HUES64 (cell line): ENCODE data around the gene TUT1.

Experiments used
- H3K27ac ChIP-seq: 2 replicates; pipeline ENCODE4 v1.7.0; 2013; ENCODE audit warnings: low read depth, low read length, inconsistent platforms
- H3K27me3 ChIP-seq: 2 replicates; pipeline ENCODE4 v1.6.1; 2013; ENCODE audit warnings: mild to moderate bottlenecking, low read length; ENCODE audit not compliant: insufficient read depth
- H3K36me3 ChIP-seq: 2 replicates; pipeline ENCODE4 v1.6.1; 2013; ENCODE audit warnings: mild to moderate bottlenecking, low read length; ENCODE audit not compliant: insufficient read depth
- H3K4me1 ChIP-seq: 2 replicates; pipeline ENCODE4 v1.6.1; 2013; ENCODE audit warnings: mild to moderate bottlenecking, low read length, moderate library complexity; ENCODE audit not compliant: insufficient read depth
- H3K4me3 ChIP-seq: 2 replicates; pipeline ENCODE4 v1.5.1; 2013; ENCODE audit warnings: mild to moderate bottlenecking, low read length, moderate library complexity
- H3K9ac ChIP-seq: 2 replicates; pipeline ENCODE4 v1.6.1; 2013; ENCODE audit warnings: mild to moderate bottlenecking, low read depth, low read length
- H3K9me3 ChIP-seq: 2 replicates; pipeline ENCODE4 v1.6.1; 2013; ENCODE audit warnings: low read depth, low read length; ENCODE audit not compliant: insufficient read depth
- WGBS: fragments of 150-250, 120-280 bp; methylation state at CpG from one replicate; pipeline ENCODE4 v1.1.7; 2013; ENCODE audit warnings: missing lambda C conversion rate; 5-methylcytosine and 5-hydroxymethylcytosine counted together

TUT1 gene

DNA sequence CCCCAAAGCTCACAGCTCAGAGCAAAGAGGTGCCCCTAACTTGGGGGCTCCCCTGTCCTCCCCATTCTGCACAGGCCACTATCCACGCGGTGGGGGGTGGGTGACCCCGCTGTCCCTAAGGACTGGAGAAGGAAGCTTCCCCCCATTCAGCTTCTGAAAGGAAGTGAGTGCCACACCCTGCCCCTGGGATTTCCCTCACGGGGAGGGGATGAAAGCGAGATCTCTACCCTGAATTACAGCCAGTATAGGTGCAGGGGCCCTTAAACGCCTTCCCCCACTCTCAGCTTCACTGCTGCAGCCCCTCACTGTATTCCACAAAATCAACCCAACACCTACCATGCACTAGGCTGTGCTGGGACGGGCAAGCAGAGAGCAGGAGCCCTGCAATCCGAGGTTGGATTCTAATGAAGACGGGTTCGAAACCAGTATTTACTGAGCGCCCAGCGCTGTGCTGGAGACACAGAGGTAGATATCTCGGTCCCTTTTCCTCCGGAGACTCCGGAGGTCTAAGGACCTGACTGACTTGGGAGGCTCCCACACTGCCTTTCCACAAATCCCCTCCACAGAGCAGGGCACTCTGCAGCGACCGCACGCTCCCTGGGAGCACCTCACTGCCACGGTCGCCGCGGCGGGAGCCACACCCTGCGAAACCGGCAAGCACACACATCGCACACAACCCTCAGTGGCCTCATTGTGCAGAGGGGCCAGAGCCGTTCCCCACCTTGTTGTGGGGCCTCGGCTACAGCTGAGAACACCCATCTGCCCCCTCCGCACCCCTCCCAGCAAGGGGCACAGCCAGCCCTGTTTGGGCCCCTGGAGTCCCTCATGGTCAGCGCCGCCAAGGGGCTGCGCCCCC, 46.5 kb downstream of the TUT1 start:
- Histone ChIP-seq H3K9ac (peak overlapping the region; percentile 53), H3K9me3 (no peaks in the 10 kb centered on the region), H3K27me3 (peaks cover 68% of the 10 kb centered on the region), H3K36me3 (no peaks in the 10 kb centered on the region), H3K27ac (0 out of 2 replicates have a peak overlapping the region, but pooled peaks have one; percentile 20), H3K4me1 (peaks cover 12% of the 10 kb centered on the region), H3K4me3 (peak overlapping the region; percentile 77)
- 3% methylated on average over 32 of the region's 32 CpGs for WGBS

GRCh38 chr11:62543680-62544444, 47.5 kb downstream of the TUT1 start:
- peaks cover 65% of the 10 kb centered on the region for H3K27me3 ChIP-seq
- no peak overlapping the region for H3K27ac ChIP-seq
- H3K36me3 ChIP-seq = no peaks in the 10 kb centered on the region
- peaks cover 15% of the 10 kb centered on the region for H3K4me1 ChIP-seq
- WGBS = 48% methylated on average over 22 of the region's 22 CpGs
- no peak overlapping the region for H3K9ac ChIP-seq
- H3K9me3 ChIP-seq = no peaks in the 10 kb centered on the region
- peak overlapping the region; percentile 77 for H3K4me3 ChIP-seq

GRCh38 chr11:62542750-62543567, 48.4 kb downstream of the TUT1 start:
- WGBS = 14% methylated on average over 30 of the region's 30 CpGs
- Histone ChIP-seq H3K36me3 (no peaks in the 10 kb centered on the region), H3K27ac (no peak overlapping the region), H3K4me1 (peaks cover 17% of the 10 kb centered on the region), H3K9ac (0 out of 2 replicates have a peak overlapping the region, but pooled peaks have one; percentile 4), H3K9me3 (no peaks in the 10 kb centered on the region), H3K4me3 (peak overlapping the region; percentile 33), H3K27me3 (peaks cover 56% of the 10 kb centered on the region)

DNA sequence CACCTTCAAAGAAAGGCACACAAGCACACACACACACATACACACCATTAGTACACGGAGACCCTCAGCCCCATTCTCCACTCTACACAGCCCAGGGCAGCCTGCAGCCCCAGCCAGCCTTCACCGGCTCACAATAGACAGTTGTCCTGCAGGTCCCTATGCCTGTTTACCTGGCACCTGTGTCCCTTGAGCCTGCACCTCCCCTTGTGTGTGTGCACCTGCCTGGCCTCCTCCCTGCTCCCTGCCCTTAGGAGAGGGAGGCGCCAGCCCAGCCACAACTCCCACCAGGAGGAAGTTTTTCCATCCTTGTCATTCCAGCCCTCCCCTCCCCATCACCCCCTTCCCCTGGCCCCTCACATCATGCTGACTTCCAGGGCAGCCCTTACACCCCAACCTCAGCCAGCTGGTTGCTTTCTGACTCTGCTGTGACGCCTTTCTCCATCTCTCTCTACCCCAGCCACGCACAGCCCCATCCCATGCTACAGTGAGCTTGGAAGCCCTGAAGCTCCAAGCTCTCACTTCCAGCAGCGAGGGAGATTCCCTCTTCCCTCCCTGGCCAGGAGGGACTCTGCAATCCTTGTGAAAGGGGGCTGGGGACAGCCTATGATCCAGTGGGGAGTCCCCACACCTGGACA, 49.1 kb downstream of the TUT1 start:
- H3K4me1 ChIP-seq = peaks cover 14% of the 10 kb centered on the region
- 0 out of 2 replicates have a peak overlapping the region, but pooled peaks have one; percentile 4 for H3K9ac ChIP-seq
- no peaks in the 10 kb centered on the region for H3K9me3 ChIP-seq
- no peaks in the 10 kb centered on the region for H3K36me3 ChIP-seq
- 67% methylated on average over 6 of the region's 6 CpGs for WGBS
- peak overlapping the region; percentile 28 for H3K4me3 ChIP-seq
- H3K27ac ChIP-seq = 0 out of 2 replicates have a peak overlapping the region, but pooled peaks have one; percentile 10
- H3K27me3 ChIP-seq = peaks cover 49% of the 10 kb centered on the region

DNA sequence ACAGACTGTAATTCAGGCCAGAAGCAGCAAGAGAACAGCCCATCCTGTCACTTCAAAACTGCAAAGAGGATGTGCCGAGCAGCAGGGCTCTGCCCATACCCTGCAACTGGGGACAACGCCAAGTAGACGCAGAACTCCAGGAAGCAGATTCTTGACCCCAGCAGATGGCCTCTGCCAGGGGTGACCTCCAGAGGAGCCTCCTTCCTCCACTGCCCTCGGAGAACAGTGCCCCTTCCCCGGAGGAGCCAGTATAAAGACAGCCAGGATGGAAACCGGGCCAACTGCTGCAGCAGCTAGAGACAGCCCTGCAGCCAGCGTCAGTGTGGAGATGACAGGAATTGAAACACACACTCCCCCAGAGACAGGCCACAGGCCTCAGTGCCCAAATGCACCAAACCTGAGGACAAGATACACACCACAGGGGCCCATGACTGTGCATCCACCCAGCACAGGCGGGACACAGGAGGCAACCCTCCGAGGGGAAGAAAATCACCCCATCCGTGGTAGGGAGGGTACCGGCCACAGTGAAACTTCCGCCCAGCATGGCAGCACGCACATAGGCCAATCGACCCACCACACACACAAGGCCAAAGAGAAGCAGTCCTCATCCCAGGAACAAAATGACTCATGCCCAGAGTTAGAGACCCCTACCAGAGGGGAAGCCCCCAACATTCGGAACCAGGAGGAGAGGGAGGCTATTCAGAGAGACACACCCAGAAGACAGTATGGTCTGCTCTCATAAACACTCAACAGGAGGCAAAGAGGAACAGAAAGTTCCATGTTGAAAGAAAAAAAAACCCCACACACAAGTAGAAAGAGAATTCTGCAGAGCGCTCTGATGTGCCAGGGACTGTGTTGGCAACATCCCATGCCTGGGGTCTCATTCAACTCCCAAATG, 50.3 kb downstream of the TUT1 start:
- Histone ChIP-seq H3K27ac (no peak overlapping the region), H3K9ac (no peak overlapping the region), H3K9me3 (no peaks in the 10 kb centered on the region), H3K27me3 (peaks cover 37% of the 10 kb centered on the region), H3K4me3 (no peak overlapping the region), H3K4me1 (peaks cover 14% of the 10 kb centered on the region), H3K36me3 (no peaks in the 10 kb centered on the region)
- 89% methylated on average over 16 of the region's 16 CpGs for WGBS

GRCh38 chr11:62539238-62539925, 51.9 kb downstream of the TUT1 start:
- peaks cover 8% of the 10 kb centered on the region; the same call in 1 of the 2 replicates for H3K36me3 ChIP-seq
- WGBS = 82% methylated on average over 13 of the region's 13 CpGs

DNA sequence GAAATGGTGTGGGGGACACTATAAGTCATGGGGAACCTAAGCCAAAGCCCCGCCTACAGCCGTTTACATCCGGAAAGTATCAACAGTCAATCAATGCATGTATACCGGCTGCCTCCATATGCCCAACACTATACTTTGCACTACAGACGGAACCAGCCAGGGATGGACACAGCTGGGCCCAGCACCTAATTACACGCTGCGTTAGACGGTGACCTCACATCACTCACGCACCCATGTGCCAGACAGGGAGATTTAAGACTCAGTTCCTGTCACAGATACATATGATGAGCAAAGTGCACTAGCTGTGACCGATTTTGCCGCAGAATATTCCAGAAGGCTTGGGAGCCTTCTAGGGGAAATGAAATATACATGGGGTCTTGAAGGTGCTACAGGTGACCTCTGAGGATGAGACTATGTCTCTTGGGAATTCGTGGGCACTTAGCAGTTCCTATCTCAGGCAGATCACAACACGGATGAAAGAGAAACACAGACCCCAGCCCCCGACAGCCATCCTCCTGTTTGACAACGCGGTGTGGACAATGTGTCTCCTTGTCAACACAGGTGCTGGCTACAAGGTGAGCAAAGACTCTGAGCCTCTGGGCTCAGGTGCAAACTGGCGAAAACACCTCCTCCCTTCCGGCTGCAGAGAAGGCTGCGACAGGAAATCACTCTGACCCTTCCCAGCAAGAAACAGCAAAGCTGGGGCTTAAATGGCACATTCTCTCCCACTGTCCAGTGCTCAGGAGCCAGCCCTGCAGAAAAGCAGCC, 52.7 kb downstream of the TUT1 start:
- H3K9me3 ChIP-seq = no peaks in the 10 kb centered on the region
- no peak overlapping the region for H3K9ac ChIP-seq
- peaks cover 10% of the 10 kb centered on the region for H3K4me1 ChIP-seq
- H3K36me3 ChIP-seq = peaks cover 14% of the 10 kb centered on the region; the same call in 1 of the 2 replicates
- H3K4me3 ChIP-seq = no peak overlapping the region
- H3K27ac ChIP-seq = no peak overlapping the region
- peaks cover 13% of the 10 kb centered on the region for H3K27me3 ChIP-seq
- 92% methylated on average over 19 of the region's 19 CpGs for WGBS

More at GRCh38 chr11:62539238-62539925, 51.9 kb downstream of the TUT1 start:
- Histone ChIP-seq H3K4me3 (no peak overlapping the region), H3K9me3 (no peaks in the 10 kb centered on the region), H3K27ac (no peak overlapping the region), H3K4me1 (peaks cover 14% of the 10 kb centered on the region), H3K9ac (no peak overlapping the region), H3K27me3 (peaks cover 20% of the 10 kb centered on the region)

GRCh38 chr11:62536301-62536957, 54.9 kb downstream of the TUT1 start:
- Histone ChIP-seq H3K36me3 (peaks cover 33% of the 10 kb centered on the region; the same call in 1 of the 2 replicates), H3K4me3 (no peak overlapping the region)

More at GRCh38 chr11:62536301-62536957, 54.9 kb downstream of the TUT1 start:
- Histone ChIP-seq H3K27ac (no peak overlapping the region), H3K9ac (no peak overlapping the region), H3K9me3 (0 out of 2 replicates have a peak, but pooled peaks cover 2% of the 10 kb centered on the region), H3K4me1 (peaks cover 6% of the 10 kb centered on the region), H3K27me3 (no peaks in the 10 kb centered on the region)
- 78% methylated on average over 19 of the region's 21 CpGs for WGBS
